Right lobe of liver (tissue), 4 donors: ENCODE data around the gene PFDN4.

ENCODE experiments used
- CTCF ChIP-seq, 4 donors: fragments of 200-600 bp in 3 of 4; fragments of 450-650 bp in 1 of 4; IDR thresholded peaks; one replicate each; pipeline versions ENCODE4 v1.5.1 to v1.8.0; 2016 to 2022; ENCODE audit warnings: antibody characterized with exemption in 4 of 4, mild to moderate bottlenecking in 2 of 4
- POLR2A ChIP-seq: fragments of 450-650 bp; IDR thresholded peaks from one replicate; pipeline ENCODE4 v1.6.1; 2017; ENCODE audit warnings: antibody characterized with exemption, mild to moderate bottlenecking
- donor health status: DM: no; HTN: no; CAD: no.
- donor health status: DM: no; HTN: no; CAD: no.
- donor health status: DM: no; HTN: yes; CAD: no.

GRCh38 chr20:54227751-54228150 is 19.9 kb downstream of the PFDN4 start:
- no peak for TF ChIP-seq CTCF (IDR thresholded peaks at IDR 0.05)
- no peak for TF ChIP-seq POLR2A
